Dermis microvascular lymphatic vessel endothelial cell (primary cell): ENCODE measurements around the gene COL5A1. TPM values are rescaled to one million over a fixed set of nuclear protein-coding genes. Genes with fewer than 3 reads are reported as not detected.

ENCODE experiments used
- DNase-seq, 2 donors: peaks; one replicate each; pipeline versions ENCODE4 v3.0.0 to v3.0.0-alpha.2; 2010; ENCODE audit warnings: low read depth in 2 of 2
- total RNA-seq: library from RNA; depleted of rRNA; stranded (reverse); fragments of >200 nt; gene quantifications from 2 replicates; pipeline ENCODE4 v1.2.1, GENCODE V29; 2014

Gene COL5A1
- total RNA-seq, 1 donor from 2014 or later, result 1.2 TPM

- peak; percentile 6 to 48 for DNase-seq
Observed at GRCh38 chr9:134738869-134739659, 97.5 kb downstream of the COL5A1 start.

DNA sequence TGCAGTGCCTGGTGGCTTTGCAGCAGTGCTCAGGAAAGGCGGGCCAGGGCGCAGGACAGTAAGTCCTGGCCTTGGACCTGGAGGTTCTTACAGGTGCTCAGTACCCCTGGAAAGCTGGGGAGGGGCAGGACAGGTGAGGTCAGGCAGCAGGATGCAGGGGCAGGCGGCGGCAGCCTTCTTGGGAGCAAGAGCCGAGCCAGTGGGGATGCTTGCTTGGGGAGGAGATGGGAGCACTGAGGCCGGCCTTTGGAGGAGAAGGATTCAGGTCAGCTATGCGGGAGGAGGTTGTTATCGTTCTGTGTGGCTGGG is 98.0 kb downstream of the COL5A1 start:
- DNase-seq, result no peak

GRCh38 chr9:134740071-134740470 is 98.5 kb downstream of the COL5A1 start:
- DNase-seq, result no peak

DNA sequence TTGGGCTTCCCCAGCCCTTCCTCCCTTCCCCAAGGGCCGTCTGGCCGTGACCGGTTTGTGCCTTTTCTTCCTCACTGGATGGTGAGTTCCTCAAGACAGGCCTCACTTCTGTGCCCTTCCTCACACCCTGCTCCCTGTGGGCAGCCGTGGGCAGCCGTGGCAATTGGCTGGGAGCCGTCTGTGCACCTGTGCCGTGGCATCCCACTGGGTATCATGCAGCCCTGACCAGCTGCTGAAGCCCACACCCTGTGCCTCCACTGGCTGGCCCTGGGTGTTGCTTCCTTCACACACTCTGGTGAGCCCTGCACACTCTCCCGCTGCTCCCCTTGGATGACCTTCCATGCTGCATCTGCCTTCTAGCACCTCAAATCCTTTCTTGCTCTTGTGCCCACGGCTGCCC is 100.2 kb downstream of the COL5A1 start:
- no peak for DNase-seq

DNA sequence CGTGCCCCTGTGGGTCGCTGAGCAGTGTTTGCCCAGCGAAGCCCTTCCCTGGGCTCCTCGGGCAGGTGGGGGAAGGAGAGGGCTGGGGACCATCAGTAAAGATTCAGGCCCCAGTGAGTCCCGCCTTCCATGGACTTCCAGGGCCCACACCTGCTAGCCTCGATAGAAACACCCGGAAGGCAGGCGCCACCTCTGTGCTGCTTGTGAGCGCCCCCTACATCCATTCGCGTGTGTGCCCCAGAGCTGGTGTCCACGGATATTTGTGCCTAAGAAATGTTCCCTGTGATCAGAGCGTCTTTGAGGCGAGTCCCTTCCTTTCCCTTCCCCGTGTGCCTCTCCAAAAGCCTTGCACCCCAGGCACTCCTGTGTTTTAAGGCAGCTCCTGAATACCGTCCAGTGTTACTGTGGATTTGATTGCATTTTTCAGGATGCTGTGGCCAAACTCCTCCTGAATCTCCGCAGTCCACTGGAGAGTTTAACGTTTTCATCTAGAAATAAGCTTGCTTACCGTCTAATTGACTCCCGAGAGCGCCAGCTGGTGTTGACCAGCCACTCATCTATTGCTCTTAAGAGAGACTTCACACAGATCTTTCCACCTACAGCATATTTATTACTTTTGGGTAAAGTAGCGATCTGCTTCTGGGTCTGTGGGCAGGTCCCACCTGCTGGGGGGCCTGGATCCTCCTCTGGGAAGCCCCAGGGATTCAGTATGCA is 101.4 kb downstream of the COL5A1 start:
- no peak for DNase-seq

DNA sequence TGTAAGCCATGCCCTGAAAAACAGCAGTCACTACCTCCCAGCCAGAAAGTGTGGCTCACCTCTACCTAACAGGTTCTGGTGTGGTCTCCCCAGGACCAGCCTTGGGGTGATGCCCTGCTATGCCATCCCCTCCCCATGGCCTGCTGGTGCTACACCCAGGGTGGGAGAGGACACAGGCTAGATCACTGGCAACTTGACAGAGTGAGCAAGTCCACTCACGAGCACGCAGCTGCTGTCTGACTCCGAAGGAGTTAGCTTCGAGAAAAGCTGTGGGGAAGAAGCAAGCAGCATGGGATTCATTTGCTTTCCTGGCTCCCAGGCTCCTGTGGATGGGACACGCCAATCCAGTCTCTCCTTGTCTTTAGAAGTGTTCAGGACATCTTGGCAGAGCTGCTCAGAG is 102.2 kb downstream of the COL5A1 start:
- DNase-seq, result no peak

- no peak for DNase-seq
Observed at GRCh38 chr9:134744385-134745295, 103.0 kb downstream of the COL5A1 start.

- no peak for DNase-seq
Observed at GRCh38 chr9:134747951-134748489, 106.4 kb downstream of the COL5A1 start.

DNA sequence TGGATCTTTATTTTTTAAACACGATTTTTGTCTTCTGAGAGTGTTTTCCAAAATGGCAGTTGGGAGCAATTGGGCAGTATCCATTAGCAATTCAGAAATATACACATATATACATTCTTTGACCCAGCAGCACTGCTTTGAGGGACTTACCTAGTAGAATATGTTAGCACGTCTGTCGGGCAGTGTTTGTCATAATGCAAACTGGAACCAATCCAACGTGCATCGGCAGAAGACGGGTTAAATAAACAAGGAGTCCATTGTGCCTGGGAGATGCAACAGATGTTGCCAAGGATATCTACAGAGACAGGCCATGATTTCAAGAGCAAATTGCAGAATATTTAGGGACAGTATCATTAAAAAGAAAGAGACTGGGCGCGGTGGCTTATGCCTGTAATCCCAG is 107.0 kb downstream of the COL5A1 start:
- no peak for DNase-seq

DNA sequence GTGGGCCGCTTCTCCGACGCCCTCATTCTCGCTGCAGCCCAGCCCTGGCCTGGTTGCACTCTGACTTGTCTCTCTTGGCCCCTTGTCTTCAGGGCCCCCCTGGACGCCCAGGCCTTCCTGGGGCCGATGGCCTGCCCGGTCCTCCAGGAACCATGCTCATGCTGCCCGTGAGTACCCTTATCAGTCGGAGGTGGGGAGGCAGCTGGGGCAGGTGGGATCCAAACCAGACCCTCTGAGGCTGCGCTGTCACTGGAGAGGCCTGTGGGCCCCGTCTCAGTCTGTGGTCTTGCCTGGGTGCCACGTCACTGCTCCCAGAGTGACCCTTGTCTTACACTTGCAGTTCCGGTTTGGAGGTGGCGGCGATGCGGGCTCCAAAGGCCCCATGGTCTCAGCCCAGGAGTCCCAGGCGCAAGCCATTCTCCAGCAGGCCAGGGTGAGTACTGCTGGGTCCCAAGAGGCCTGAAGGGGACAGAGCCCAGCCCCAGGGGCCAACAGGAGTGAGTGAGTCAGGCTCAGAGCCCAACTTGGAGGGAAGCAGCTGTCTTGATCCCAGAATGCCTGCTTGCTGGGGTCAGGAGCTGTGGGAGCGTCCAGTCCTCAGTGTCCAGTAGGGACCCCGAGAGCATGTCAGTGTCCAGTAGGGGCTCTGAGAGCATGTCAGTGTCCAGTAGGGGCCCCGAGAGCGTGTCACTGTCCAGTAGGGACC is 109.0 kb downstream of the COL5A1 start:
- DNase-seq, result no peak

- DNase-seq, result no peak
Observed at GRCh38 chr9:134751622-134752021, 110.0 kb downstream of the COL5A1 start.

- no peak for DNase-seq
Observed at GRCh38 chr9:134752471-134753168, 111.0 kb downstream of the COL5A1 start.

DNA sequence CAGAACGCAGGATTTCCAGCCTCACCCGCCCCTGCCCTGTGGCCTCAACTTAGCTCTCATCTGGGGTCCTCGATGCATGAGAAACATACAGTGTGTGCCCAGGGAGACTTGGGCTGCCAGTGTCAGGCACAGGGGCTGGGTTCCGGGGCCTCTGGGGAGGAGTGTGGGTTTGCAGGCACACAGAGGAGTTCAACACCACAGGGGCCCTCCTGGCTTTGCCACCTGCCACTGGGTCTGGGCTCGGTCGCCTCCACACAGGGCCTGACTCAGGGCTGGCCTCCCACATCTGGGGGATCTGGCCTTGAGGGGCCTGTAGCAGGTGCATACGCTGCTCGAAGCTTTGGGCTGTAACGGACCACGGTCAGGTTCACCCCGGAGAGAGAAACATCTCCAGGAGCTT is 111.6 kb downstream of the COL5A1 start:
- DNase-seq, result no peak

GRCh38 chr9:134755221-134755907 is 113.8 kb downstream of the COL5A1 start:
- DNase-seq, result no peak

- no peak for DNase-seq
Observed at GRCh38 chr9:134756098-134756497, 114.5 kb downstream of the COL5A1 start.

DNA sequence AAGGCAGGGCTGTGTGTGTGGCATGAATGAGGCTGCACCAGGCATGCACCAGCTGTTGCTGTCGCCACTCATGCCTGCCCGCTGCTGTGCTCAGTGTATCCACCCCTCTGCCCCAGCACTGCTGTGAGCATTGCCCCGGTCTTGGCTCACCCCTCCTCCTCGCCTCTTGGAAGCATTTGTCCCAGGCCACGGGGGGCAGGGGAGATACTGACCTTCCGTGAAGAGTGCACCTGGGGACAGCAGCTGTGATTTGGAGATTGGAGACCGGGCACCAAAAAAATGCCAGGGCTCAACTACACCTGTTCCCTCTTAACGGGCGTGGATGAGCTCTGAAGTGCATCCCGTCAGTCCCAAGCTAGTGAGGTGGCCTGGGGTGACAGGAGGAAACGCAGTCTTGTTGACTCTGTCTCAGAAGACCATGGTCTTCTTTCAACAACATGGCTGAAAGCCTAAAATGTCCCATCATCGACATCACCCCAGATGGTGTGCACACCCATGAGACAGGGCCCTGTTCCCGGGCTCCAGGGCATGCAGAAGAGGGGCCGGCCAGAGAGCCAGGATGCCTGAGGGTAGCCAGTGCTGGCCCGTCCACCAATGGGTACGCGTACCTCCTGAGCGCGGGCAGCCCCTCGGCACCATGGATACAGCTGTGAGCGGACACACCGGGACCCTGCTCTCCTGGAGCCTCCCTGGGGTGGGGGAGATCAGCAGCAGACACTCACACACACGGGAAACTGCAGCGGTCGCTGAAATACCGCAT is 115.8 kb downstream of the COL5A1 start:
- DNase-seq, result no peak

- DNase-seq, result no peak
Observed at GRCh38 chr9:134758949-134759607, 117.5 kb downstream of the COL5A1 start.

DNA sequence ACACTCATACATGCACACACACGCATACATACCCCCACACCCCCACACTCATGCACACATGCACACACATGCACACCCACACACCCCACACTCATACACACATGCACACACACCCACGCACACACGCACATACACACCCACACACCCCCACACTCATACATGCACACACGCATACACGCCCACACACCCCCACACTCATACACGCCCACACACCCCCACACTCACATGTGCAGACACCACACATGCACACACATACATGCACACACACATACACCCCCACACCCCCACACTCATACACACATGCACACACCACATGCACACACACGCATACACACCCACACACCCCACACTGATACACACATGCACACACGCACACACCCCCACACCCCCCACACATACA is 118.3 kb downstream of the COL5A1 start:
- DNase-seq, result no peak
